ENCODE results near the gene KIF1A.

Gene KIF1A

GRCh38 chr2:240764605-240765004 lies 55.4 kb downstream of the KIF1A start:
- TF ChIP-seq EGR1 (IDR thresholded peaks at IDR 0.05) (no peak), ZBTB7A (IDR thresholded peaks at IDR 0.05; ENCODE audit: low read depth) (no peak), REST (IDR thresholded peaks at IDR 0.05; ENCODE audit: low read depth) (no peak), TCF12 (IDR thresholded peaks at IDR 0.05; ENCODE audit: low read depth) (no peak), TAF1 (IDR thresholded peaks at IDR 0.05; ENCODE audit: low read depth) (no peak), CREB1 (IDR thresholded peaks at IDR 0.05; ENCODE audit: low read depth) (no peak), MAX (IDR thresholded peaks at IDR 0.05) (no peak), NFIC (IDR thresholded peaks at IDR 0.05) (no peak)

GRCh38 chr2:240762971-240763370 lies 57.0 kb downstream of the KIF1A start:
- TF ChIP-seq YY1 (IDR thresholded peaks at IDR 0.05; ENCODE audit: low read depth) (no peak), EP300 (IDR thresholded peaks at IDR 0.05; ENCODE audit: borderline replicate concordance) (no peak), CREB1 (IDR thresholded peaks at IDR 0.05; ENCODE audit: low read depth) (no peak), TAF1 (IDR thresholded peaks at IDR 0.05; ENCODE audit: low read depth) (no peak), FOXM1 (IDR thresholded peaks at IDR 0.05; ENCODE audit: borderline replicate concordance, low read depth) (no peak), RAD21 (IDR thresholded peaks at IDR 0.05; ENCODE audit: low read depth) (no peak), ZBTB7A (IDR thresholded peaks at IDR 0.05; ENCODE audit: low read depth) (no peak), REST (IDR thresholded peaks at IDR 0.05; ENCODE audit: low read depth) (no peak), CEBPB (IDR thresholded peaks at IDR 0.05) (no peak), NFIC (IDR thresholded peaks at IDR 0.05) (no peak), MAX (IDR thresholded peaks at IDR 0.05) (no peak), TEAD4 (IDR thresholded peaks at IDR 0.05) (no peak), EGR1 (IDR thresholded peaks at IDR 0.05) (no peak), TCF12 (IDR thresholded peaks at IDR 0.05; ENCODE audit: low read depth) (no peak)

- no peak for TF ChIP-seq TCF12 (IDR thresholded peaks at IDR 0.05; ENCODE audit: low read depth)
- no peak for TF ChIP-seq FOXM1 (IDR thresholded peaks at IDR 0.05; ENCODE audit: borderline replicate concordance, low read depth)
- TF ChIP-seq REST (IDR thresholded peaks at IDR 0.05; ENCODE audit: low read depth) = no peak
- no peak for TF ChIP-seq CREB1 (IDR thresholded peaks at IDR 0.05; ENCODE audit: low read depth)
- TF ChIP-seq ZBTB7A (IDR thresholded peaks at IDR 0.05; ENCODE audit: low read depth) = no peak
- TF ChIP-seq EP300 (IDR thresholded peaks at IDR 0.05; ENCODE audit: borderline replicate concordance) = no peak
- TF ChIP-seq TAF1 (IDR thresholded peaks at IDR 0.05; ENCODE audit: low read depth) = no peak
- TF ChIP-seq USF1 (IDR thresholded peaks at IDR 0.05) = no peak
- no peak for TF ChIP-seq CEBPB (IDR thresholded peaks at IDR 0.05)
Measured at GRCh38 chr2:240762249-240762648, 57.8 kb downstream of the KIF1A start.

- TF ChIP-seq TCF12 (IDR thresholded peaks at IDR 0.05; ENCODE audit: low read depth) (no peak), YY1 (IDR thresholded peaks at IDR 0.05; ENCODE audit: low read depth) (no peak), REST (IDR thresholded peaks at IDR 0.05; ENCODE audit: low read depth) (no peak), MAX (IDR thresholded peaks at IDR 0.05) (no peak), CREB1 (IDR thresholded peaks at IDR 0.05; ENCODE audit: low read depth) (no peak), EP300 (IDR thresholded peaks at IDR 0.05; ENCODE audit: borderline replicate concordance) (no peak), USF1 (IDR thresholded peaks at IDR 0.05) (no peak), CEBPB (IDR thresholded peaks at IDR 0.05) (no peak), EGR1 (IDR thresholded peaks at IDR 0.05) (no peak), TAF1 (IDR thresholded peaks at IDR 0.05; ENCODE audit: low read depth) (no peak)
Measured at GRCh38 chr2:240760576-240761246, 59.3 kb downstream of the KIF1A start.

All from Ishikawa (cell line).